ENCODE results near the gene NCAPD2. TPM values are rescaled to one million over a fixed set of nuclear protein-coding genes. Genes with fewer than 3 reads are reported as not detected.

NCAPD2 gene
- total RNA-seq, 3 donors from 2014 or later = 29.8 to 36.1 (median 32.9) TPM

GRCh38 chr12:6538420-6539313 lies 44.8 kb downstream of the NCAPD2 start:
- Mint-ChIP-seq H3K9me3 (no peaks in the 10 kb centered on the region), H3K36me3 (ENCODE audit: insufficient read depth) (peaks cover 25% of the 10 kb centered on the region), H3K27me3 (ENCODE audit: low read depth) (no peaks in the 10 kb centered on the region), H3K4me1 (ENCODE audit: low read depth) (peaks cover 59% of the 10 kb centered on the region), H3K4me3 (peak overlapping the region; percentile 38)
- no peak for DNase-seq
- no peak for ATAC-seq

GRCh38 chr12:6539314-6539682 lies 45.4 kb downstream of the NCAPD2 start:
- peak overlapping the region; percentile 38 for H3K4me3 Mint-ChIP-seq
- ATAC-seq (no peak), DNase-seq (no peak)
- H3K4me1 Mint-ChIP-seq (ENCODE audit: low read depth) = peaks cover 57% of the 10 kb centered on the region
- no peaks in the 10 kb centered on the region for H3K27me3 Mint-ChIP-seq (ENCODE audit: low read depth)
- no peaks in the 10 kb centered on the region for H3K9me3 Mint-ChIP-seq
- peaks cover 25% of the 10 kb centered on the region for H3K36me3 Mint-ChIP-seq (ENCODE audit: insufficient read depth)

GRCh38 chr12:6539707-6540134 lies 45.8 kb downstream of the NCAPD2 start:
- Mint-ChIP-seq H3K9me3 (no peaks in the 10 kb centered on the region), H3K4me3 (peak overlapping the region; percentile 37), H3K4me1 (ENCODE audit: low read depth) (peaks cover 57% of the 10 kb centered on the region), H3K27me3 (ENCODE audit: low read depth) (no peaks in the 10 kb centered on the region), H3K36me3 (ENCODE audit: insufficient read depth) (peaks cover 25% of the 10 kb centered on the region)
- ATAC-seq (no peak), DNase-seq (no peak)

- Mint-ChIP-seq H3K9me3 (no peaks in the 10 kb centered on the region), H3K36me3 (ENCODE audit: insufficient read depth) (peaks cover 22% of the 10 kb centered on the region), H3K4me1 (ENCODE audit: low read depth) (peaks cover 57% of the 10 kb centered on the region), H3K4me3 (peak overlapping the region; percentile 37), H3K27me3 (ENCODE audit: low read depth) (no peaks in the 10 kb centered on the region)
- DNase-seq = peak; percentile 24
- ATAC-seq = peak; percentile 13 to 25
Measured at GRCh38 chr12:6540181-6540877, 46.4 kb downstream of the NCAPD2 start.

GRCh38 chr12:6541371-6542165 lies 47.7 kb downstream of the NCAPD2 start:
- DNase-seq = no peak
- no peaks in the 10 kb centered on the region for H3K27me3 Mint-ChIP-seq (ENCODE audit: low read depth)
- H3K4me1 Mint-ChIP-seq (ENCODE audit: low read depth) = peaks cover 53% of the 10 kb centered on the region
- no peak for ATAC-seq
- H3K36me3 Mint-ChIP-seq (ENCODE audit: insufficient read depth) = peaks cover 21% of the 10 kb centered on the region
- H3K9me3 Mint-ChIP-seq = no peaks in the 10 kb centered on the region
- no peak overlapping the region for H3K4me3 Mint-ChIP-seq

GRCh38 chr12:6542209-6543009 lies 48.5 kb downstream of the NCAPD2 start:
- no peak for DNase-seq
- no peak for ATAC-seq
- H3K36me3 Mint-ChIP-seq (ENCODE audit: insufficient read depth) = peaks cover 15% of the 10 kb centered on the region
- H3K9me3 Mint-ChIP-seq = no peaks in the 10 kb centered on the region
- H3K27me3 Mint-ChIP-seq (ENCODE audit: low read depth) = no peaks in the 10 kb centered on the region
- no peak overlapping the region for H3K4me3 Mint-ChIP-seq
- H3K4me1 Mint-ChIP-seq (ENCODE audit: low read depth) = peaks cover 45% of the 10 kb centered on the region

- Mint-ChIP-seq H3K36me3 (ENCODE audit: insufficient read depth) (peaks cover 14% of the 10 kb centered on the region), H3K4me1 (ENCODE audit: low read depth) (peaks cover 15% of the 10 kb centered on the region), H3K9me3 (no peaks in the 10 kb centered on the region), H3K27me3 (ENCODE audit: low read depth) (no peaks in the 10 kb centered on the region), H3K4me3 (no peak overlapping the region)
- DNase-seq (no peak), ATAC-seq (no peak)
Measured at GRCh38 chr12:6546016-6546415, 52.1 kb downstream of the NCAPD2 start.

- H3K36me3 Mint-ChIP-seq (ENCODE audit: insufficient read depth) = peaks cover 15% of the 10 kb centered on the region
Measured at GRCh38 chr12:6547566-6547965, 53.7 kb downstream of the NCAPD2 start.

GRCh38 chr12:6547987-6548386 lies 54.1 kb downstream of the NCAPD2 start:
- ATAC-seq = no peak
- peaks cover 17% of the 10 kb centered on the region for H3K36me3 Mint-ChIP-seq (ENCODE audit: insufficient read depth)
- DNase-seq = no peak
- no peaks in the 10 kb centered on the region for H3K9me3 Mint-ChIP-seq
- H3K4me1 Mint-ChIP-seq (ENCODE audit: low read depth) = peaks cover 12% of the 10 kb centered on the region
- H3K27me3 Mint-ChIP-seq (ENCODE audit: low read depth) = no peaks in the 10 kb centered on the region
- no peak overlapping the region for H3K4me3 Mint-ChIP-seq

More at GRCh38 chr12:6547566-6547965, 53.7 kb downstream of the NCAPD2 start:
- Mint-ChIP-seq H3K4me1 (ENCODE audit: low read depth) (peaks cover 9% of the 10 kb centered on the region), H3K27me3 (ENCODE audit: low read depth) (no peaks in the 10 kb centered on the region), H3K9me3 (no peaks in the 10 kb centered on the region), H3K4me3 (no peak overlapping the region)
- DNase-seq (no peak), ATAC-seq (no peak)

GRCh38 chr12:6548556-6548955 lies 54.7 kb downstream of the NCAPD2 start:
- ATAC-seq (no peak), DNase-seq (no peak)
- Mint-ChIP-seq H3K4me1 (ENCODE audit: low read depth) (peaks cover 17% of the 10 kb centered on the region), H3K4me3 (no peak overlapping the region), H3K27me3 (ENCODE audit: low read depth) (no peaks in the 10 kb centered on the region), H3K36me3 (ENCODE audit: insufficient read depth) (peaks cover 17% of the 10 kb centered on the region), H3K9me3 (no peaks in the 10 kb centered on the region)

- Mint-ChIP-seq H3K27me3 (ENCODE audit: low read depth) (no peaks in the 10 kb centered on the region), H3K36me3 (ENCODE audit: insufficient read depth) (peaks cover 17% of the 10 kb centered on the region), H3K4me1 (ENCODE audit: low read depth) (peaks cover 21% of the 10 kb centered on the region), H3K9me3 (no peaks in the 10 kb centered on the region), H3K4me3 (no peak overlapping the region)
- ATAC-seq (no peak), DNase-seq (no peak)
Measured at GRCh38 chr12:6548966-6549683, 55.2 kb downstream of the NCAPD2 start.

GRCh38 chr12:6549684-6550151 lies 55.8 kb downstream of the NCAPD2 start:
- Mint-ChIP-seq H3K36me3 (ENCODE audit: insufficient read depth) (peaks cover 17% of the 10 kb centered on the region), H3K27me3 (ENCODE audit: low read depth) (no peaks in the 10 kb centered on the region), H3K4me1 (ENCODE audit: low read depth) (peaks cover 27% of the 10 kb centered on the region), H3K9me3 (no peaks in the 10 kb centered on the region), H3K4me3 (no peak overlapping the region)
- ATAC-seq (no peak), DNase-seq (no peak)

Data from activated T-cell treated with anti-CD3 and anti-CD28 coated beads, Interleukin-2, amount 50 U/mL, for 4 hours (primary cell).